Fibroblast of the aortic adventitia (primary cell): Measurements from ENCODE around the gene PALD1. TPM values are rescaled to one million over a fixed set of nuclear protein-coding genes. Genes with fewer than 3 reads are reported as not detected.
A peak's percentile ranks its signal among the peaks of the same experiment; 100 is the strongest.

Experiments used
- DNase-seq: peaks from one replicate; pipeline ENCODE4 v3.0.0-alpha.2; 2010; ENCODE audit warnings: low read depth
- H3K4me3 ChIP-seq: 2 replicates; pipeline ENCODE4 v1.5.1; 2011; ENCODE audit warnings: low read depth, mild to moderate bottlenecking, control low read depth, low read length, moderate library complexity
- total RNA-seq: library from RNA; depleted of rRNA; stranded (reverse); fragments of >200 nt; gene quantifications from 2 replicates; pipeline ENCODE4 v1.2.3, GENCODE V29; 2012; ENCODE audit warnings: low replicate concordance
- TF ChIP-seq, protein P1 (sequence below): IDR thresholded peaks from 2 replicates; pipeline ENCODE4 v1.5.1; 2011; ENCODE audit warnings: mild to moderate bottlenecking, low read length, control low read depth, inconsistent platforms; ENCODE audit not compliant: insufficient read depth

Gene PALD1
- total RNA-seq, result 0.16 and 0.18 TPM in 2 replicates

DNA sequence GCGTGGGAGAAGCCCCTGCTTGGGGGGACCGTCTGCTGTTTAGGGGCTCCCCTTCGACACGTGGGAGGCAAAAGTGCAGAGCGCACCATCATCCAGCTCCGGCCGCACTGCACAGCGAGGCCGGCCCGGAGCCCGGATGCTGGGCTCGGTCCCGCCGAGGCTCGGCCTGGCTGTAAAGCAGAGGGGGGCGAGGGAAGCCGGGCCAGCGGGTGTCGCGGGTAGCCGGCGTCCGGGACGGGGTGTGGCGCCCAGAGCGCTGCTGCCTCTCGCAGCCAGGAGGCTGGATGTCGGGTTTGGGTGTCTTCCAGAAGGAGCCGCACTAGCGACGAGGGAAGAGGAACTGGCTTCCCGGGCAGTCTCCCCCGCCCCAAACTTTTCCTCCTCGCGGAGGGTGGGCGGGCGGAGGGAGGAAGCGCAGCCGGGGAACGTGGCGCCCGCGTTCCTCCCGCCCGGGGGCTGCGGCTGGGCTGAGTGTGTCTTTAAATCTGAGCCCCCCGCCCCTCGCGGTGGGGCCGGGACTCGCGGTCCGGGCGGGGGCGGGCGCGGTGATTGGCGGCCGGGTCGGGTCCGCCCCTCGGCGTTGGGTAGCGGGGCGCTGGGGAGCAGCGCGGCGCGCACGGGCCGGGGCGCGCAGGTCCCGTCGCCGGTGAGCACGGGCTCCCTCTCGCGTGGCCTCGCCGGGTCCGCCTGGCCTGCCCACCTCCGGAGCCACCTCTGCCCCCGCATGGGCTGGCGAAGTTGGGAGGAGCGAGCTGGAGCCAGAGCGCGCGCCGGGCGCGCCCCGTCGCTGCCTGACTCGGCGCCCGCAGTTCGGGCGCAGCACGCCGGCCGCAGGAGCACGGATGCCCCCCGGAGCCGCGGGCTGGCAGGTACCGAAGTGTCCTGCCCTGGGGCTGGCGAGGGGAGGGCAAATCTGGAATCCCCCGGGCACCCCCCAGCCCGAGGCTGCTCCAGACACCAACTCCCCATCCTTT is at the start of gene PALD1:
Gene PALD1 (plus strand): TSS at position 577 of the 974 bp plus-strand sequence. CDS start 47,185 bp downstream, outside the sequence.
- TF ChIP-seq, protein P1, sequence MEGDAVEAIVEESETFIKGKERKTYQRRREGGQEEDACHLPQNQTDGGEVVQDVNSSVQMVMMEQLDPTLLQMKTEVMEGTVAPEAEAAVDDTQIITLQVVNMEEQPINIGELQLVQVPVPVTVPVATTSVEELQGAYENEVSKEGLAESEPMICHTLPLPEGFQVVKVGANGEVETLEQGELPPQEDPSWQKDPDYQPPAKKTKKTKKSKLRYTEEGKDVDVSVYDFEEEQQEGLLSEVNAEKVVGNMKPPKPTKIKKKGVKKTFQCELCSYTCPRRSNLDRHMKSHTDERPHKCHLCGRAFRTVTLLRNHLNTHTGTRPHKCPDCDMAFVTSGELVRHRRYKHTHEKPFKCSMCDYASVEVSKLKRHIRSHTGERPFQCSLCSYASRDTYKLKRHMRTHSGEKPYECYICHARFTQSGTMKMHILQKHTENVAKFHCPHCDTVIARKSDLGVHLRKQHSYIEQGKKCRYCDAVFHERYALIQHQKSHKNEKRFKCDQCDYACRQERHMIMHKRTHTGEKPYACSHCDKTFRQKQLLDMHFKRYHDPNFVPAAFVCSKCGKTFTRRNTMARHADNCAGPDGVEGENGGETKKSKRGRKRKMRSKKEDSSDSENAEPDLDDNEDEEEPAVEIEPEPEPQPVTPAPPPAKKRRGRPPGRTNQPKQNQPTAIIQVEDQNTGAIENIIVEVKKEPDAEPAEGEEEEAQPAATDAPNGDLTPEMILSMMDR, result peak; percentile 30
- DNase-seq, result peak; percentile 10
- H3K4me3 ChIP-seq, result peak within 1 kb of the TSS; percentile 54

DNA sequence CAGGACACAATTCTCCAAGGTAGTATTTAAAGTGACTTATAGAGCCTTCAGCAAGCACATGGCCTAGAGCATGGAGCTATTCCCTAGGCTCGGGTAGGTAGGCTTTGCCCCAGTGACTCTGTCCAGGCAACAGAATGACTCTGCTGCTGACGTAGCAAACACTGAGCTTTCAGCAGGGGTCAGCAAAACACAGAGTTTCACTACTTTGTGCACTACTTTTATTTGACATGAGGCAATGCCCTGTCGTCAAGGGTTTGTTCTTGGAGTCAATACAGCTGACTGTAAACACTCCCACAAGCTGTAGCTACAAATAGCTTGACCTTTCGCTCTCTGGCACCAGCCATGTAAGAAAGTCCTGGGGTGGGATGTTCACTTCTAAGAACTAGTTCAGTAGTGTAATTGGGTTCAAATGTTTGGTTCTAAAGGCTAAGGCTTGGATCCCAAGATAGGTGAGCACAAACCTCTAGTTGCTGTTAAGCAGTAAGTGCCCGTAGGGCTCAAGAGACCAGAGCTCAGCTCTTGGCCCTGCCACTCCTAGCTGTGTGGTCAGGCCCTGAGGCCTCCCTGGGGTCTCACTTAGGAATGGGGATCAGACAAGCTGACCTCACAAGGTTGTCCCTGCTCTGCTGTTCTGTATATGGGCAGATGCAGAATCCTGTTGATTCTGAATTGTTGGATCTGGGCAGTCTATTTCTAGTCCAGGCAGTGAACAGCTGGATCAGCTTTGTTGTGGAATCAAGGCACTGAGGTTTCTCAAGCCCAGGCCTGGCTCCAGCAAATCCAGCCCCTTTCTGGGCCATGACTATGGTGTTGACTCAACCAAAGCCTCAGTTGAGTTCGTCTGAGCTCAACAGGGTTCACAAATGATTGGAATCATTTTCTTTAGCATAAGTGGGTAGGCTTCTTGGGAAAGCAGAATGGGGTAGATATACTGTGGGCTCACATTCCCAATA is 47.8 kb upstream of the PALD1 start:
- peak; percentile 67 for DNase-seq
- H3K4me3 ChIP-seq, result no peak overlapping the region
- TF ChIP-seq, protein P1, result no peak

DNA sequence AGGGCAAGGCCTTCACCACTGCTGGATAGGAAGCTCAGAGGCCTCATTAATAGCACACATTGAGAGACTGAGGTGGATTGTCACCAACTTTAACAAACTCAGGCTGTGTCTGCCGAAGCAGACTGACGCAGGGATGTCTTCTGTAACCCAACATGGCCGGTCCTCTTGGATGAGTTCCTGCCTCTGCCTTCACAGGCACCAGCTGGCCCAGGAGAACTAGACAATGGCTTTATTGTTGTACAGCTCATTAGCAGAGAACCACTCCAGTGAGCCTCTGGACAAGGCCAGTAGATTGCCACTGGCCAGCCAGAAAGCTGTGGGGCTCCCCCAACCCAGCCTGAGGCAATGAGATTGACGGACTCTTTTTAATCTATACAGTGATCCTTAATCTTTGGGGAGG is 46.5 kb upstream of the PALD1 start:
- H3K4me3 ChIP-seq, result no peak overlapping the region
- TF ChIP-seq, protein P1, result no peak
- no peak for DNase-seq

- DNase-seq, result no peak
- TF ChIP-seq, protein P1, result no peak
- H3K4me3 ChIP-seq, result no peak overlapping the region
These were observed 45.9 kb upstream of the PALD1 start for GRCh38 chr10:70432561-70433263.

- no peak for DNase-seq
- no peak overlapping the region for H3K4me3 ChIP-seq
- TF ChIP-seq, protein P1, result no peak
These were observed 44.8 kb upstream of the PALD1 start for GRCh38 chr10:70433581-70434280.
